GM10847 (cell line): Measurements from ENCODE around the gene ZBTB33.

Experiments
- POLR2A ChIP-seq: IDR thresholded peaks from 2 replicates; pipeline ENCODE4 v1.6.1; 2011; ENCODE audit not compliant: insufficient read length; ENCODE audit errors: extremely low read depth

Gene ZBTB33

DNA sequence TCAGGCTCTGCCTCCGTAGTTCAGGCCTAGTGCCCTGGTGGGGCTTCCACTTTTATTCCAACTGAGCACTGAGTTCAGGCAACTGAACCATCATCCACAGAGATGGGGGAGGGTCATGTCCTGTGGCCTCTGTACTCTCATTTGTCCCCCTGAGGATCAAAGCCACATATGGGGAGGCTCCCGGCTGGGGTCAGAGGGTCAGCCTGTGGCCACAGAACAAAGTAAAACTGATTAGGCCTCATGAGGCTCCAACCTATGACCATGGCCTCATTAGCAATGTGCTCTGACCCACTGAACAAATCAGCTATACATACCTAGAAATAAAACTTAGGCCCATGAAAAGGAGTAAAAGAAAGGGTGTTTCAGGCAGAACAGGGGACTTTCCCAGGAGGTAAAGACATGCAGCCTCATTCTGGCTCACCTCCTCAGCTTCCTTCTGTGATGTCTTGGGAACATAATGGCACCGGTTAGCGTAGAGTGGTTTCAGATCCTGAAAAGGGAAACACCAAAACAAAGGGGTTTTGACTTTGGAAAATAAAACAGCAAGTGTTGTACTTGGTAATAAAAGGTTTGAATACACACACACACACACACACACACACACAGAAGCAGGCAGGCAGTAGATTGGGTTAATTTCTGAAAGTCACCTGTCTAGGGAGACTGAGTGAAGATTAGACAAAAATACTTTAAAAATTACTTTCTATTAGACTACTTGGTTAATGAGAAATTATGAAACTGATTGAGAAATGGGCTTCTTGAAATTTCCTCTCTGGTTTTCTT is 36.3 kb downstream of the ZBTB33 start:
- TF ChIP-seq POLR2A, result no peak

DNA sequence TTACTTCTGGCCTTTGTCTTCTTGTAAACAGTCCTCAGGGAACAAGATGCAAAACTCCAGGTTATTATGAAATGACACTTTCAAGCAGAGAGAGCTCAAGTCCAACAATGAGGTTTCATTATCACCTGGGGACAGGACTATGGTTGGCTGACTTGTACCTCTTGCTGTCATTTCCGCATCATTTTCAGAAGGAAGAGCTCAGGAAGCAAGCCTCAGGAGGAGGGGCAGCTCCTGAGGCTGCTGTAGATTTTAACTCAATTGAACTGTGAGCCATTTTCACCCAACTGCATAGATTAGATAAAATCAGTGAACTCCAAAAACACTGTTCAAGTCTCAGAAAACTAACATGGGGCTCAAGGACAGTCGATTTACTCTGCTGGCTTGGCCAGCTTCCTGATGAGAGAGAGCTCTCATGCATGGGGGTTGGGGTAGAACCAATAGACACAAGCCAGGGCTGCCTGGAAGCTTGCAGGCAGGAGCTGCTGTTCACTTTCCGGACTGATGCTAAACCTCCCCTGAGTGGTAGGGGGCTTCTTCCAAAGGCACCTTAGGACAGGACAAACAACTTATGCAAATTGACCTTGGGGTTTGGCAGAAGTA is 37.0 kb downstream of the ZBTB33 start:
- TF ChIP-seq POLR2A, result no peak

- no peak for TF ChIP-seq POLR2A
These were observed 39.5 kb downstream of the ZBTB33 start for GRCh38 chrX:120290107-120290506.

DNA sequence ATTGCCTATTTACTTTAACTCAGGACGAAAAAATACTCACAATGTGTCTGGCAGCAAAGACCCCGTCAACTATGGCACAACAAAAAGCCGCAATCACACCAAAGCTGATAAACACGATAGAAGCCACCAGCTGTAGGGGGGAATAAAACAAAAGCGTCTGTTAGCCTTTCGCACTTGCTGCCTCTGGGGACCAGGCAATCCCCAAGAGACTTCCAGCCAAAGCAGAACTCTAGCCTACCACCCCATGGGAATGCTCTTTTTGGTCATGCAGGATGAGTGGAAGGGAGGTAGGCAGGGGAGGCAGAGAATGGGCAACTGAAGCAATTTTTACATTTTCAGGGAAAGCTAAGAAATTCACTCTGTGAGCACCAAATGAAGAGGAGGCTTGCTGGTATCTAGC is 40.6 kb downstream of the ZBTB33 start:
- TF ChIP-seq POLR2A, result no peak

DNA sequence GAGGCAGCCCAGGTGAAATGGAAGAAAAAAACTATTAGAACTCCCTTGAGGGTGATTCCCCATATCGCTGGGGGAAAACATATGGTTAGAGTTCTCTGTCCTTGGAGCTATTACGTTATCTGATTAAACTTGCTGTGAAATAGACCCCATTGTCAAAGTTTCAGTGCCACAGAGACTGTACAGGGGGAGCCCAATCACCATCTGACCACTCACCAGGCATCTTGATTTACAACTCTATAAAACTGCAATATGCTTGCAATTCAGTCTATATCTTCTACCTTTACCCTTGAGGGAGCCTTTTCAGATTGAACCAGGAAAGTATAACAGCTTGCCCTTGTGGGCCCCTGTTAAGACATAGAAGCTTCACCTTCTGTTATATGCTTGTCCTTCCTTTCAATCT is 42.4 kb downstream of the ZBTB33 start:
- no peak for TF ChIP-seq POLR2A

DNA sequence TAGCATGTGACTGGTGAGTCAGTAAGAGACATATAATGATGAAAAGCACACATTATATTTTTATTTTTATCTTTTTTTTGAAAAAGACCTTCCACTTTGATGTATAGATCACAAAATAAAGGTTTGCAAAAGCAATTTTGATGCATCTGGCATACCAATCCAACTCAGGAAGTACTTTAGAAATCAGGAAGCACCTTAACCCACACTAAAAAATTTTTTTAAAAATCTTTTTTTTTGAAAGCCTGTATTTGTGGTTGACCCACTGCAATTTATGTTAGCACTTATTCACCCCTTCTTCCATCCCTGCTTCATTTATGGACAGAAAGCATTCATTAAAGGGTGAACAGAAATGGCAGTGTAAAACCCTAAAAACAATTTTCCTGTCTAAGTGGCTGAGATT is 44.0 kb downstream of the ZBTB33 start:
- TF ChIP-seq POLR2A, result no peak

DNA sequence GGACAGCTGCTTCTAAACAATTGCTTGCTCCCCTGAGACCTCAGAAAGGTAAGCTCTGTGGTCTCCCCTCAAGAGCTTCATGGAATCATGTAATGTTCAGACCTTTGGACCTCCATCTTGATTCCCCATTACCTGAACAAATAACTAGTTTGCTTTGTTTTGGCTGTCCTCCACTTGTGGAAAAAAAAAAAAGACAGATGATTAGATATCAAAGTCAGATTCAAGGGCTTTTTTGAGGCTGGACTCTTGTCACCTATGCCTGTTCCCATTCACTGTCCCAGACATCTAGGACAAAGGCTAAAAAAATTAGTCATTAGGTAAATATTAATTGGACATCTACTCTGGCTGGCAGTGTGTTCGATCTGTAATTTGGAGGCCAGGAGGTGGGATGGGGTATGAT is 47.3 kb downstream of the ZBTB33 start:
- TF ChIP-seq POLR2A, result no peak

- no peak for TF ChIP-seq POLR2A
These were observed 49.3 kb downstream of the ZBTB33 start for GRCh38 chrX:120299928-120300327.

DNA sequence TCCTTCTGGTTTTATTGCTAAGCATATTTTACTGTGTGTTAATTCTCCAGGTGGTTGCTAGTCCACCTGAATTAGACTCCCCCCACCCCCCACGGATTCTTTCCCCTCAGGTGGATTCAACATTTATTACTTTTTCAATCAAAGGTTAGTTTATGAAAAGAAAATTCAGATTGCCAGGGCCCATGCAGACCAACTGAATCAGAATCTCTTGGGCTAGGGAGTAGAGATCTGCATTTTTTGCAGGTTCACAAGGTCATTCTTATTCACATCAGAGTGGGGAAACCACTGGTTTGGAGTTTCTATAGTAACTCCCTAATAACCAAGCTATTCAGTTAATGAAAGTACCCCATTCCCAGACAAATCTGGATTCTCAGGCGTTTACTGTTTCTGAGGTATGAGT is 50.9 kb downstream of the ZBTB33 start:
- no peak for TF ChIP-seq POLR2A

DNA sequence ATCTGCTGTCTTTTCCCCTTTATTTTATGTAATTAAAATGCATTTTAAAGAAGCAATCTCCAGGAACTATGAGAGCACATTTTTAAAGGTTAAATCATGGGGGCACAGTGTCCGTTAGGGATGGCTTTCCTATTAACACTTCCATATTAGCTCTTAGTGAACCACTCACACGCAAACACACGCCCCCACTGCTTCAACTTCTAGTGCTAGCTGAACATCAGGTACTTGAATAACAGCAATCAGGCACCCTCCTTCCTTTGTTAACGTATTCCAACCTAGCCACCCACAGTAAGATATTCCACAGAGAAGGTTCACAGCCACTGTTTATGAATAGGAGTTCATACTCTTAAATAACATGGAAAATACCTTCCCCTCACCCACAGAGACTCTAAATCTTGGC is 51.3 kb downstream of the ZBTB33 start:
- TF ChIP-seq POLR2A, result no peak

DNA sequence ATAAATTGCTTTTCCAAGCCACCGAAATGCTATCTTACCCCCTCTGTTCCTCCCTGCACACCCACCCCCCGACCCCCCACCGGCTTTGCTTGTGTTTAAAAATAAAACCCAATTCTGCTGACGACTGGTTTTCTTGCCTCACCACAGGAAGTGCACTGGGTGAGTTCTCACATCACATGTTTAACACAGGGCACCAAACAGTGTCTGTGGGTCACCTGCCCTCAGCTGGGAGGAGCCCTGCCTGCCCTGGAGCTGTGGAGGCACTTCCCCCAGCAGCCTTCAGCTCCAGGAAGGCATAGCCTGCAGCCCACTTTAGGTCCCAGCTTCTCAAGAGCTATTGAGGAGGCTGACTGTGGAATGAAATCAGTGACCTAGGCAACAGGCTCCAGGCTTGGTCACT is 51.8 kb downstream of the ZBTB33 start:
- no peak for TF ChIP-seq POLR2A

GRCh38 chrX:120304256-120304655 is 53.6 kb downstream of the ZBTB33 start:
- no peak for TF ChIP-seq POLR2A

GRCh38 chrX:120305531-120306141 is 55.0 kb downstream of the ZBTB33 start:
- no peak for TF ChIP-seq POLR2A

DNA sequence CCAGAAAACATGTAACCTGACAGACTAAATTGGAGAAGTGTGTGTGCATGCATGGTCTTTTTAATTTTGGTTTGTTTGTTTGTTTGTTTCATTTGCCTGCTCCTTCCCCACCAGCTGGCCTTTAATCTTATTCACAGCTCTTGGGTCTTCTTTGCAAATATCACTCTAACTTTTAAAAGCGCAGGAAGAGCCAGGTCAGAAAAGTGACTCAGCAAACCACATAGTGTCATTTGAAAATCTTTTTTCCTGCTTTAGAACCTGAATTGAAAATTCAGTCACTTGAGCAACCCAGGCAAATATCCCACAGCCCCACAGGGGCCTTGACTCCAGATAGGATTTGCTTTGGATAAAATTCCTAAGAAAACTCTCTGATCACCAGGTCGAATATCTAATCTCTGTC is 56.0 kb downstream of the ZBTB33 start:
- no peak for TF ChIP-seq POLR2A
